ENCODE measurements around the gene PDZRN4. TPM values are rescaled to one million over a fixed set of nuclear protein-coding genes. Genes with fewer than 3 reads are reported as not detected.
A peak's percentile ranks its signal among the peaks of the same experiment; 100 is the strongest.

PDZRN4 gene
- total and polyA plus RNA-seq, 2 experiments from 2014 or later: 0.90 TPM; not detected in 1

- no peaks in the 10 kb centered on the region for H3K9me2 ChIP-seq (ENCODE audit: insufficient read depth)
- no peaks in the 10 kb centered on the region for H3K27me3 Mint-ChIP-seq (ENCODE audit: insufficient read depth, low read depth, poor library complexity)
- no peak overlapping the region for H3K4me3 ChIP-seq
- peaks cover 24% of the 10 kb centered on the region for H3K4me1 Mint-ChIP-seq
- H3K79me2 ChIP-seq (replicated peaks; ENCODE audit: insufficient read depth): no peaks in the 10 kb centered on the region
- no peak for DNase-seq (ENCODE audit: low spot score)
- no peaks in the 10 kb centered on the region for H3K36me3 Mint-ChIP-seq (ENCODE audit: low read depth)
- no peak overlapping the region for H3K27ac ChIP-seq (ENCODE audit: low read depth)
- no peaks in the 10 kb centered on the region for H3K27me3 ChIP-seq (ENCODE audit: insufficient read depth)
- H3K36me3 ChIP-seq (ENCODE audit: insufficient read depth): no peaks in the 10 kb centered on the region
- H3K9me3 Mint-ChIP-seq: no peaks in the 10 kb centered on the region
- TF ChIP-seq REST (IDR thresholded peaks at IDR 0.05; ENCODE audit: unreplicated experiment) (no peak), CREB1 (CRISPR knock-in tag; IDR thresholded peaks at IDR 0.05; ENCODE audit: low read depth) (no peak), EZH2 (IDR thresholded peaks at IDR 0.05; ENCODE audit: low read depth, unreplicated experiment) (no peak), ZNF331 (CRISPR knock-in tag; IDR thresholded peaks at IDR 0.05; ENCODE audit: low read depth) (no peak), NANOG (IDR thresholded peaks at IDR 0.05; ENCODE audit: borderline replicate concordance) (no peak)
- no peaks in the 10 kb centered on the region for H3F3A ChIP-seq (replicated peaks; ENCODE audit: low read depth)
- H3K27ac Mint-ChIP-seq: no peak overlapping the region
- no peak overlapping the region for H3K4me2 ChIP-seq
- no peak overlapping the region for H2AFZ ChIP-seq
- no peak overlapping the region for H3K4me3 Mint-ChIP-seq
- ATAC-seq: no peak
- peaks cover 15% of the 10 kb centered on the region for H3K4me1 ChIP-seq (ENCODE audit: insufficient read depth)
- H4K20me1 ChIP-seq (replicated peaks; ENCODE audit: insufficient read depth): no peaks in the 10 kb centered on the region
Observed at GRCh38 chr12:41221491-41221890, 33.4 kb downstream of the PDZRN4 start.

- no peak overlapping the region for H3K27ac Mint-ChIP-seq
- Histone ChIP-seq H3K36me3 (ENCODE audit: insufficient read depth) (no peaks in the 10 kb centered on the region), H3K4me2 (no peak overlapping the region), H2AFZ (peak overlapping the region; percentile 47; the same call in 1 of the 2 replicates), H3F3A (replicated peaks; ENCODE audit: low read depth) (no peaks in the 10 kb centered on the region), H3K9me2 (ENCODE audit: insufficient read depth) (no peaks in the 10 kb centered on the region), H4K20me1 (replicated peaks; ENCODE audit: insufficient read depth) (no peaks in the 10 kb centered on the region), H3K4me1 (ENCODE audit: insufficient read depth) (peaks cover 15% of the 10 kb centered on the region), H3K79me2 (replicated peaks; ENCODE audit: insufficient read depth) (no peaks in the 10 kb centered on the region), H3K27me3 (ENCODE audit: insufficient read depth) (no peaks in the 10 kb centered on the region), H3K4me3 (no peak overlapping the region), H3K27ac (ENCODE audit: low read depth) (no peak overlapping the region)
- H3K4me1 Mint-ChIP-seq: peaks cover 24% of the 10 kb centered on the region
- H3K9me3 Mint-ChIP-seq: no peaks in the 10 kb centered on the region
- ATAC-seq (peak; percentile 62), DNase-seq (ENCODE audit: low spot score) (no peak)
- no peak overlapping the region for H3K4me3 Mint-ChIP-seq
- H3K36me3 Mint-ChIP-seq (ENCODE audit: low read depth): no peaks in the 10 kb centered on the region
- H3K27me3 Mint-ChIP-seq (ENCODE audit: insufficient read depth, low read depth, poor library complexity): no peaks in the 10 kb centered on the region
- TF ChIP-seq ZNF331 (CRISPR knock-in tag; IDR thresholded peaks at IDR 0.05; ENCODE audit: low read depth) (no peak), ZNF462 (CRISPR knock-in tag; IDR thresholded peaks at IDR 0.05) (no peak), CTCF (conservative IDR thresholded peaks at IDR 0.05; ENCODE audit: low read depth in 2 of 2) (0 out of 4 replicates have a peak, but pooled peaks of 1 of the 2 experiments have one; percentile 22)
Observed at GRCh38 chr12:41223600-41223999, 35.5 kb downstream of the PDZRN4 start.
